GM19463 (cell line): ENCODE measurements around the gene SAMD9L.

Experiments
- ATAC-seq: cut with Tn5 transposase; IDR thresholded peaks from one replicate; pipeline ENCODE4 v1.9.1; 2021; ENCODE audit warnings: mild to moderate bottlenecking, moderate library complexity; ENCODE audit not compliant: unreplicated experiment

SAMD9L gene

DNA sequence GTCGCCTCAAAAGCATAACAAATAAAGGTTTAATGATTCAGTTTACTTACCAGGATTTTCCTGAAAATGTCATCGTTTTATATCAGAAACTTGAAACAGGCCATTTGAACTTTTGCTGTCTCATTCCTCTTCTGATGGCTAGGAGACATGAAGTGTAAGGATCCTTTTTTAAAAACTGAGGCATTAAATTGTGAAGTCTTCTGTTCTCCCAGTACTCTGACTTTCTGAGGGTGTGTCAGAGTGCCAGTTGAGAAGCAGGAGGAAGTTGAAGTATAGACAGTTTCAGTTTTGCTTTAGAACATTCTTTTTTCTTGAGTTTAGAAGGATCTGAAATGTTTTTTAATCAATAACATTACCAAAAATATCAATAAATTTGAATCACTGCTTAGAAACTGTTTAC is at the start of gene SAMD9L:
Gene SAMD9L, minus strand, starts transcription at position 242 of the 400 bp plus-strand sequence. CDS start 12,414 bp downstream, outside the sequence.
- ATAC-seq, result peak; percentile 48

DNA sequence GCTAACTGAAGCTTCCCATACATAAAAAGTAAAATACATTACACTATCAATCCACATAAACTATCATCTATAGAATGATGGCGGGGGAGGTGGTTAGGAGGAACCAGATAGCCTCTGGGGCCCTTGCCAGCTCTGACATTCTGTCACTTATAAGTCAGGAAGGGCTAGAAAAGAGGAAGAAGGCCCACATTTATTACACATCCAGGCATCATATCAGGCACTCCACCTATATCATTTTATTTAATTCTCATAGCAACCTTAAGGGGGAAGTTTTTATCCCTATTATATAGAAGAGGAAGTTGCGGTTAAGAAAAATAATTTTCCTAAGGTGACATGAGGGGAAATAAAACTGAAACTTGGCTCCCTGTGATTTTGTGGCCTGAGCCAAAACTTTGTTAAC is 48.2 kb upstream of the SAMD9L start:
- no peak for ATAC-seq

DNA sequence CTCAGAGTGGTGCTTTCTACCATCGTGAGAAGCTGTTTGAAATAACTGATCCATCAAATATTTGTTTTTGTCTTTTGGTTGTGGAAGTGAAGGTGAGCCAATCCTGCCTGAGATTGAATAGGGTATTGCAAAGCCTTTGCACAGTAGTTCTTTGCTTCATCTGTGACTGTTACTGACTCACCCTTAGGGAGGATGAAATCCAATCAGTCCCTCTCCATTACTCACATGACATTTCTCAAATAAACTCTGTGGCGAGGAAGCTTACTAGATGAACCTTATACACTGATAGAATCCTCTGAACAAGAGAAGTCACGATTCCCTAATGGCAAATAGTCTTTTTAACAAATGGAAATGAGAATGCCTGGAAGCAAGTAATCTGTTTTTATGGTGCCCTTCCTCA is 46.2 kb upstream of the SAMD9L start:
- no peak for ATAC-seq

DNA sequence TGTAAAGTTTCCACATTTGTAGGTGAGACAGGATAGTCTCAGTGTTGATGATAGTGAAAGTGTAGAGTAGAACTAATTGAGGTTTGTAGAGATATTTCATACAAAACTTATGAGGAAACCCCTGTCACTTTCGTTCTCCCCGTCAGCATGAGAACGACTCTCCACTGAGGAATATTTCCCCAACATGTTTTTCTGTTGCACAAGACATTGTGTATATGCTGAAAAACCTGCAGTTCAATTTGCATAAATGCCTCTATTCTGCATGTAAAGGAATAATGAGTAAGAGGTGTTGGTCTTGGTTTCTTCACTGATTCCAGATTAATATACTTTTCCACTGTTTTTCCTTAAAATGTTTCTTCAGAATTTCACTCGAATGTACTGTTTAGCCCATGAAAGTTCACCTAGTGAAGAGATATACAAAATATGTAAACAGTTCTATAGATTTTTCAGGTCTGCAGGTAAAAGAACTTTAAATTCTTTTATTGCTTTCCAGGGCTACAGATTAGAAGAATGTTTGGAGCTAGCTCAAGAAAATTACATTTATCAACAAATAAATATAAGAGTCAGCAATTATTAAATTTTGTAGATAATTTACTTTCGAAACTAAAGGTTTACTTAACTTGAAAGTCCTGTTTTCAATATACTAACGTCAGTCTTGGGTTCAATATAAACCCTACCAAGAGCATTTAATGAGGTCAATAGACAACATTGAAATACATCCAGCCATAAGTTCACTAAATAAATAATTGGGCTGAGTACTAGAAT is 40.9 kb upstream of the SAMD9L start:
- no peak for ATAC-seq

DNA sequence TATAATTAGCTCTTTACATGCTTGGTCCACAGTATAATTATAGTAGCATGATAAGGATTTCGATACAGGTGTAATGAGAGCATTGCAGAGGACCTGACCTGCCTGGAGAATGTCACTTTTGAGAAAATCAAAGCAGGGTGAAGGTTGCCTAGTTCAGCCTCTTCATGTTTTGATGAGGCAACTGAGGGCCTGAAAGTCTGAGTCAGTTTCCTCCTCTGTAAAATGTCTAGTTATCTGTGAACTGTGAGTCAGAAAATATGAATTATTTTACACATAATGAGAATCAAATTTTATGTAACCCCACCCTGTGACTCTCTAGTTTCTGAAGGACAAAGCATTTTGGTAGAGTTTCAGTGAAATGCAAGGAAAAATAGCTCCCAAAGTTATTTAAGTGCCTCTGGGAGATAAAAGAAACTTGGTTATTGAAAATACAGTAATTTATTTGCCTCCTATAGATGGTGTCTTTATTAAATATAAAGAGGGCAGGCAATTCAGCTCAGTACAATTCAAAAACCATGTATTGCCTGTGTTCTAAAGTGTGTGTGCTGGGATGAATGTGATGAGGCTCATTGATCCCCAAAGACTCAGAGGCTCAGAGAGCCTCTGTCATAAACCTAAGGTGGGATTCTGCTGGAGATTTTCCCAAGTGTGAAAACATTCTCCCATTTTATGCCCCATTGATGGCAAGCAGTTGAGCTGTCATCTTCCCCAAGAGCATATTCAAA is 37.3 kb upstream of the SAMD9L start:
- no peak for ATAC-seq

DNA sequence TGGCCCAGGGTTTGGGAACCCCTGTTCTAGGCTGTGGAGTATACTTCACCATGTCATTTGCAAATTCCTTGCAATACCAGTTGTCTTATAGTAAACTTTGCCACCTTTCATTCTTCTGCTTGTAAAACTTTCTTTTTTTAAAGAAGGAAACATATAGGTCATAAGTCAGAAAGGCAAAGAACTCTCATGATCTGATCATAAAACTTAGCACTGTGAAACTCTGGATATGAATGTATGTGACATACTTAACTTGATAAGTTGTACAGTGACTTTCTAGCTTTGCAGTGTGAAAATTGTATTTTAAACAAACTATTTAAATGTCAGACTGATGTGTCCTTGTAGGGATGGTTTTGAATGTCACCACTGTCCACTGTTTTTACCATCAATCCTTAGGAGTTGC is 31.0 kb upstream of the SAMD9L start:
- ATAC-seq, result no peak

DNA sequence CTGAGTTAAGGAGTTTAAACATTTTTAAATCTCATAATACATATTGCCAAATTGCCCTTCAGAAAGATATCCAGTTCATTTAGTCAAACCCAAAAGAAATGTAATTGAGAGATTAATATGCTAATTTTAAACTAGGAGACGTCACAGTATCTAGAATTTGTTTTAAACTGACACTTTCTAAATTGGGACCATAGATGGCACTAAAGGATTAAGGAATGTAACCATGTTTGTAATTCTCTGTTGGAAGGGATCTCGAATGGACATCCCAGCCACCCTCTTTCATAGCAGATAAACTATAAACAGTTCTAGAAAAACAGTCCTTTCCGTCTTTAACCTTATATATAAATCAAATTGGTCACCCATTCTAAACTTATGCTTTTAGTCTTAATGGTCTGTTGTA is 30.0 kb upstream of the SAMD9L start:
- ATAC-seq, result no peak

DNA sequence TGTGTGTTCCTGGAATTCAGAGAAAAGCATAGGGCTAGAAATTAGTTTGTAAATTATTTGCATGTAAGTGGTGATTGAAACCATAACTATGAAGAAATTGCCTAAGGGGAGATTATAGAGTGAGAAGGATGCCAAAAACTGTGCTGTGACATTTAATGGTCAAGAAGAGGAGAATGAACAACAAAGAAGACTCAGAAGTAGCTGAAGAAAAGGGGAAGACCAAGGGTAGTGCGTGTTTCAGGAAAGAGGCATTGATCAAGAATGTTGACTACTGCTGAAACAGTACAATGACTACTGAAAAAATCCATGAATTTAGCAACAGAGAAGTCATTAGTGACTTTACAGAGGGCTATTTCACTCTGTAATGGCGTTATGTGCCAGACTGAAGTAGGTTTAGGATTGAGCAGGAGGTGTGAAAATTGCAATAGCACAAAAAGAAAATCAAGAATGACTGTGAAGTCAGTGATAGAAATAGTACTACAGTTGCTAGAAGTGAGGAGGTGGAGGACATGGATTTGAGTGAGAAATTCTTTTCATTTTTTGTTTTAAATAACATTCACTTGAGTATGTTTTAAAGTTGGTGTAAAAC is 28.9 kb upstream of the SAMD9L start:
- ATAC-seq, result no peak

DNA sequence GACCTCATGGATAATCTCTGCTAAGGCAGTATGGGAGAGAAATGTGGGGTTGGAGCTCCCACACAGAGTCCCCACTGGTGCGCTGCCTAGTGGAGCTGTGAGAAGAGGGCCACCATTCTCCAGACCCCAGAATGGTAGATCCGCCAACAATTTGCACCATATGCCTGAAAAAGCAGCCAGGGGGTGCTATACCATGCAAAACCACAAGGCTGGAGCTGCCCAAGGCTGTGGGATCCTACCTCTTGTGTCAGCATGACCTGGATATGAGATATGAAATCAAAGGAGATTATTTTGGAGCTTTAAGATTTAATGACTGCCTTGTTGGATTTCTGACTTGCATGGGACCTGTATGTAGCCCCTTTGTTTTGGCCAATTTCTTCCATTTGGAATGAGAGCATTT is 27.0 kb upstream of the SAMD9L start:
- ATAC-seq, result no peak

DNA sequence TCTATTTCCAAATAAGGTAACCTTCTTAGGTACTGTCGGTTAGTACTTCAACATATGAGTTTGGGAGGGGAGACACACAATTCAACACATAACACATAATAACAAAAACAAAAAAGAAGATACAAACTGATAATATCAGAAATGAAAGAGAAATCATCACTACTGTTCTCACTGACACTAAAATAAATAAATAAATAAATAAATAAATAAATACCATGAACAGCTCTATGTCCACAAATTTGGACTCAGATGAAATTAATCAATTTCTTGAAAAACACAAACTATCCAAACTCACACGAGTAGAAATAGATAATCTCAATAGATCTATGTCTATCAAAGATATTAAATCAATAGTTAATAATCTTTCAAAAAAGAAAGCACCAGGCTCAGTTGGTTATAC is 24.5 kb upstream of the SAMD9L start:
- no peak for ATAC-seq

DNA sequence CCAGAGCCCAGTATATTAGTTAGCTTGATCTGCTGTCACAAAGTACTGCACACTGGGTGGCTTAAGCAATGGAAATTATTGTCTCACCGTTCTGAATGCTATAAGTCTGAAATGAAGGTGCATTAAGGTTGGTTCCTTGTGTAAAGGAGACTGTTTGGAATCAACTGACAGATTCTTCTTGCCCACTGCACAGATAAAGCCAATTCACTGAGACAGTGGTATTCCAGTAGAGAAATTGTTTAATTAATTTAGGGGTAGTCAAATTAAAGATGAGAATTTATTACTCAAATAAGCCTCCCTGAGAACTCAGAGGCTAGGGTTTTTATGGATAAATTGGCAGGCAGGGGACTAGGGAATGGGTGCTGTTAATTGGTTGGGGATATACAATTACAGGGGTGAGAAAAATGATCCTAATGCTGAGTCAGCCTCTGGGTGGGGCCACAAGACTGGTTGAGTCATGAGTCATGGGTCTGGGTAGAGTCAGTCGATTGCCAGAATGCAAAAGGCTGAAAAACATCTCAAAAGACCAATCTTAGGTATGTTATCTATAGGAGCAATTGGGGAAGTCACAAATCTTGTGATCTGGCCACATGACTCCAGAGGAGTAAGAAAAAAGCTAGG is 23.5 kb upstream of the SAMD9L start:
- no peak for ATAC-seq

DNA sequence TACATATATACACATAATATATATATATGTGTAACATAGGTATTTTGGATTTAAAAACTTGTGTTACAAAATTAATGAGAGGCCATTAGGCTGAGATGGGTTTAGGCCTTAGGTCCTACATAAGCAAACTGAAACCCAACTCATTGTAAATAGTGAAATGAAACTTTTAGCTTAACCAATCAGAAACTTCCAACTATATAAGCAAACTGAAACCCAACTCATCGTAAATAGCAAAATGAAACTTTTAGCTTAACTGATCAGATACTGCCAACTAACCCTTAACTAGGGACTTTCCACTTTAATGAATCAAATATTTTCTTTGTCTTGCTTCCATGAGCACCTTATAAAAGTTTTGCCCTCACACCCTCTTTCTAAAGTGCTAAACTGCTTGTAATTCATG is 17.3 kb upstream of the SAMD9L start:
- ATAC-seq, result peak; percentile 98

DNA sequence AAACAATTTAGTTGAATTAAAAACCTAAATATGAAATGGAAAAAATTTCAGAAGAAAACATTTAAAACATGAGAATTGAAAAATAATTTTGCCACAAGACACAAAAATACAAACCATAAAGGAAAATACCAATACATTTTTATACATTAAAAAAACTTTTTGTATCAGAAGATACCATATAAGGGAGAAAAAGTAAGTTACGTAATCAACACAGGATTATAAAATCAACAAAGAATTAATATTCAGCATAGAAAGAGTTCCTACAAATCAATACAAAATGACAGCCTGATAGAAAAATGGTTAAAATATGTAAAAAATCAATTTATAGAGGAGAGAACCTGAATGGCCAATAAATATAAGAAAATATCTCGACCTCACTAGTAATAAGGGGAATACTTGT is 16.6 kb upstream of the SAMD9L start:
- ATAC-seq, result no peak

DNA sequence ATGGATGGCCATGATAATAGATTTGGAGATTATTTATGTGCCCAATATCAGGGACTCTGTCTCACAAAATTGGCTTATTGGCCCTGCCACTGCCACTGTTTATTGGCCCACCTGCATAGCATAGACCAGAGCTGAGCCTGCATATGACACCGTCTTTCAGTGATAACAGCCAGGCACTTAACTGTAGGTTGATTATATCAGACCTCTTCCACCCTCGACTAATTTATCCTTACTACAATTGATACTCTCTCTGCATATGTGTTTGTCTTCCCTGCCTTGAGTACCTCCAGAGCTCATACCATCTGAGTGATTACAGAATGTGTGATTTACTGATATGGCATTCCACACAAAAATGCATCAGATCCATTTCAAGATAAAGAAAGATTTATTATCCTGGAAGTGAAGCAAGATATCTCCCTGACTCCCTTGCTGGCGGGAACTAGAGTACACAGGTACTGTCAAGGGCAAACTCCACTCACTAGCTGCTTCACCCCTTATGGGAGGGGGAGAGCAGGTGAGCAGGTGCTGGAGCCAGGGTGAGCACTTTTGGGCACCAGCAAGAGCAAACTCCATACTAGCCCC is 13.1 kb upstream of the SAMD9L start:
- ATAC-seq, result no peak

DNA sequence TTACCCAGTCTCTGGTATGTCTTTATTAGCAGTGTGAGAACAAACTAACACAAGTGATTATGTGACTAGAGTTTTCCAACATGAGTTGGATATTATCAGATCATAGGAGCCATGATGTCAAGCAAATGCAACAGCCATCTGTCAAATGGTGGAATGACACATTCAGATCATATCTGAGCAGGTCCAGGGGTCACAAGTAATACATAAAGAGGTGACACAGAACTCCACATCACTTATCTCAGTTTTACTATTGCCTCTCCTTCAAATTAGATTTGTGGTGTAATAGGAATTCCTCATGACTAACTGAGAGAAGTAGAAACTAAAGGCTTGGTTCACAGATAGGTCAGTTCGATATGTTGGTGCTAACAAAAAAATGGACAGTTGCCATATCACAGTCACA is 12.2 kb upstream of the SAMD9L start:
- no peak for ATAC-seq

DNA sequence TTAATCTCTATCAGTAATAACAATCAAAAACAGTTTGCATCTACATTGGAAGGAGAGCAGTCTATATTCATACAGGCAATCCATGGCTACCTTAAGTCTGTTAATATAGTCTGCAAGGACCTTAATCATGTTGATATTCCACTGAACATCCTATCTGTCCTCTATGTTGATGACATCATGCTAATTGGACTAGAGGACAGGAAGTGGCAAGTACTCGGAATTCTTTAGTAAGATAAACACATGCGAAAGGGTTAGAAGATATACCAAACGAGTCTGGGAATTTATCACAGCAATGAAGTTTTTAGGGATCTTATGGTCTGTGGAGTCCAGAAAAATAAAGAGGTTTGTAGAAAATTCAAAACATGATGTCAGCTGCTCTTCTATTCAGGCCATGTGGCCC is 11.3 kb upstream of the SAMD9L start:
- no peak for ATAC-seq

DNA sequence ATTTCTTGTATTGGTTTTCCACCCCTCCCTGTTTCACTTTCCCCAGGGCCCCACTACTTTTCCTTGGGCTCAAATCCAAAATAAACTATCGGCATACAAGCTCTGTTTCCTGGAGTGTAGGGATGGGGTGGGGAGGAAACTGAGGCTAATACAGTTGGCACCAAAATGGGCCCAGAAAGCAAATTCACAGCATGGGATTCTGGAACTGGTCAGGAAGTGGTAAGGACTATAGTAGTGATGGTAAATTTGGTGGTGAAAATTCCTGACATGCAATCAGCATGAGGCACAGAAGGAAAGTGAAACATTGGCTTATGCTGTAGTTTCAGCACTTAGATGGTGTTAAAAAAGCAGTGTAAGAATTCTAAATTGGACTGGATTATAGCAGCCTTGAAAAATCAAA is 8.7 kb upstream of the SAMD9L start:
- ATAC-seq, result no peak

DNA sequence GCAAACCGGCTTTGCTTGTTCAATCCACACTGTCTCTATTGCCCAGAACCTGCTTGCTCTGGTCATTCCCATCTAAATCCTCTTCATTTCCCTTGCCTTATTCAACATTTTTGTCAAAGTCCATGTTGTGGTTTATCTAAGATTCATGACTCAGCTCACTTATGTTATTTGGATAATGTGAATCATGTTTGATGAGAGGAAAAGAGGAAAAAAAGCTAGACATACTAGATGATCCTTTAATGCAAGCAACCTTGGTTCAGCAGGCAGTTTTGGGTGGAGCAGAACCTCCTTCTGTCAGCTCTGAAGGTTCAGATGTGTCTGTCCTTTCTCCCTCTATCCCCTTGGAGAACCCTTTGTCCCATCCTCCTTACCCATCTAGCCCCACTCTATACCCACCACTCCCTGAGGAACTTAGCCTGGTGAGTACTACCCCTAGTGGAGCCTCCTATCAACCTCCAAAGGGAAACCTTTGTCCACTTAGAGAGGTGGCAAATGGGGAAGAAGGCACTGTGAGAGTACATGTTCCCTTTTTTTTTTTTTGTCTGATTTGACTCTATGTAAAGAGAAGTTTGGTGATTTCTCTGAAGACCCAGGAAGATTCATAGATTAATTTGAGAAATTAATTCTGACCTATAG is 2.1 kb upstream of the SAMD9L start:
- ATAC-seq, result no peak

DNA sequence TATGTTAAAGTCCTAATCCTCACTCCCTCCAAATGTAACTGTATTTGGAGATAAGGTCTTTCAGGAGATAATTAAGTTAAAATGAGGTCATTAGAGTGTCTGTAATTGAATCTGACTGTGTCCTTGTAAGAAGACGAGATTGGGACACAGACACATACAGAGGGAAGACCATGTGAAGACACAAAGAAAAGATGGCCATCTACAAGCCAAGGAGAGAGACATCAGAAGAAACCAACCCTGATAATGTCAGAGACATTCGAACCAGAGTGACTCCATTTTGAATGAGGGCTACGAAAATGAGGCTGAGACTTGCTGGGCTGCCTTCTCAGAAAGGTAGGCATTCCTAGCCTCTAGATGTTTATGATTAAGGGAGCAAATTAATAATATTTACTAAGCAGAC is 542 bp upstream of the SAMD9L start:
- ATAC-seq, result no peak

DNA sequence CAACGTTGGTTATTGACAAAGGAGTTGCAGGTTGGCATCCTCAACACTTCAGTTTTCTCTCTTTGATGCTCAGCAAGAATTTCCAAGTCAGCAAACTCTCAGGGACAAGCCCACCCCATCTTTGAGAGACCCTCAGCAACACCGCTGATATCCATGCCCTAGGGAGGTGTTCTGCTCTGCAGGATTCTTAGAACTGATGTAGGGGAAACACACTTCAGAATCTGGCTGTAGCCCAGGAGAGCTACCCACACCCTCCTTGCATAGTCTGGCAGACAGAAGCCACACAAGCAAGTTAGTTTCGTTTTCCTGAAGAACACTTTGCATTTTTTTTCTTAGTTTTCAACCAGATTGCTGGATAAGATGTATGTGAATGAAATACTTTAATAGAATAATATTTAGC is 822 bp downstream of the SAMD9L start:
- peak; percentile 84 for ATAC-seq
